Fibroblast of pulmonary artery (primary cell): ENCODE measurements around the gene ZNF683.

Experiments used
- DNase-seq: peaks from one replicate; pipeline ENCODE4 v3.0.0-alpha.2; 2010; ENCODE audit warnings: low read depth
- H3K4me3 ChIP-seq: replicated peaks from 2 replicates; pipeline ENCODE4 v1.5.1; 2011; ENCODE audit warnings: low read depth, mild to moderate bottlenecking, control low read depth, low read length, moderate library complexity
- TF ChIP-seq, protein P1 (sequence below): IDR thresholded peaks from 2 replicates; pipeline ENCODE4 v1.5.1; 2011; ENCODE audit warnings: mild to moderate bottlenecking, control low read depth, low read length, inconsistent platforms; ENCODE audit errors: missing control alignments

Gene ZNF683

DNA sequence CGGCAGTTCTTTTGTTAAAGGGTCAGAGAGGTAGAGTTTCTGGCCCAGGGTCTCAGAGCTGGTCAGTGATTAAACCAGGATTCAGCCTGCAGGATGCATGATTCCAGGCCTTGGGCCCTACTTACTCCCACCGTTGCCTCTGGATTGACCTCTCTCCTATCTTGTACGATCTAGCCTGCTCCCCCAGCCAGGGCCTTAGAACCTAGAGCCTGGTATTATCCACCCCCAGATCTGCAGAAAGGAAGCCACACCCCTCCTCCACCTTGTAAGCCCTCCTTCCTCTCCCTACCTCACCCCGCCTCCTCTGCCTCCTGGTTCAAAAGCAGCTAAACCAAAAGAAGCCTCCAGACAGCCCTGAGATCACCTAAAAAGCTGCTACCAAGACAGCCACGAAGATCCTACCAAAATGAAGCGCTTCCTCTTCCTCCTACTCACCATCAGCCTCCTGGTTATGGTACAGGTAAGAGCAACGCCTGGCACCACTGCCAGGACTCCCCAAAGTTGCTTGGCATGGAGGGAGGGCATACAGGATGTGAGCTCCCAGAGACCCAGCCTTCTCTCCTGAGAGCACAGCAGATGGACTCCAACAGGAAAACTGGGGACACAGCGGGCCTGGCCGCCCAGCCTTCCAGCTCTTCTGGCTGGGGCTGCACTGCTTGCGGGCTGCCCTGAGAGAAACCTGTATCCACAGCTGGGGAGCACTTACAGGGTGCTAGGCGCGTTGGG, 54.8 kb downstream of the ZNF683 start, which contains the start of gene CD52:
Gene CD52 (plus strand): TSS at position 347 of the 726 bp plus-strand sequence. CDS start 60 bp downstream, at position 407.
- no peak within 1 kb of the TSS for H3K4me3 ChIP-seq
- DNase-seq = no peak
- TF ChIP-seq, protein P1, sequence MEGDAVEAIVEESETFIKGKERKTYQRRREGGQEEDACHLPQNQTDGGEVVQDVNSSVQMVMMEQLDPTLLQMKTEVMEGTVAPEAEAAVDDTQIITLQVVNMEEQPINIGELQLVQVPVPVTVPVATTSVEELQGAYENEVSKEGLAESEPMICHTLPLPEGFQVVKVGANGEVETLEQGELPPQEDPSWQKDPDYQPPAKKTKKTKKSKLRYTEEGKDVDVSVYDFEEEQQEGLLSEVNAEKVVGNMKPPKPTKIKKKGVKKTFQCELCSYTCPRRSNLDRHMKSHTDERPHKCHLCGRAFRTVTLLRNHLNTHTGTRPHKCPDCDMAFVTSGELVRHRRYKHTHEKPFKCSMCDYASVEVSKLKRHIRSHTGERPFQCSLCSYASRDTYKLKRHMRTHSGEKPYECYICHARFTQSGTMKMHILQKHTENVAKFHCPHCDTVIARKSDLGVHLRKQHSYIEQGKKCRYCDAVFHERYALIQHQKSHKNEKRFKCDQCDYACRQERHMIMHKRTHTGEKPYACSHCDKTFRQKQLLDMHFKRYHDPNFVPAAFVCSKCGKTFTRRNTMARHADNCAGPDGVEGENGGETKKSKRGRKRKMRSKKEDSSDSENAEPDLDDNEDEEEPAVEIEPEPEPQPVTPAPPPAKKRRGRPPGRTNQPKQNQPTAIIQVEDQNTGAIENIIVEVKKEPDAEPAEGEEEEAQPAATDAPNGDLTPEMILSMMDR = no peak

- H3K4me3 ChIP-seq = no peak overlapping the region
- TF ChIP-seq, protein P1 = no peak
- no peak for DNase-seq
Observed at GRCh38 chr1:26317146-26317545, 55.4 kb downstream of the ZNF683 start.

DNA sequence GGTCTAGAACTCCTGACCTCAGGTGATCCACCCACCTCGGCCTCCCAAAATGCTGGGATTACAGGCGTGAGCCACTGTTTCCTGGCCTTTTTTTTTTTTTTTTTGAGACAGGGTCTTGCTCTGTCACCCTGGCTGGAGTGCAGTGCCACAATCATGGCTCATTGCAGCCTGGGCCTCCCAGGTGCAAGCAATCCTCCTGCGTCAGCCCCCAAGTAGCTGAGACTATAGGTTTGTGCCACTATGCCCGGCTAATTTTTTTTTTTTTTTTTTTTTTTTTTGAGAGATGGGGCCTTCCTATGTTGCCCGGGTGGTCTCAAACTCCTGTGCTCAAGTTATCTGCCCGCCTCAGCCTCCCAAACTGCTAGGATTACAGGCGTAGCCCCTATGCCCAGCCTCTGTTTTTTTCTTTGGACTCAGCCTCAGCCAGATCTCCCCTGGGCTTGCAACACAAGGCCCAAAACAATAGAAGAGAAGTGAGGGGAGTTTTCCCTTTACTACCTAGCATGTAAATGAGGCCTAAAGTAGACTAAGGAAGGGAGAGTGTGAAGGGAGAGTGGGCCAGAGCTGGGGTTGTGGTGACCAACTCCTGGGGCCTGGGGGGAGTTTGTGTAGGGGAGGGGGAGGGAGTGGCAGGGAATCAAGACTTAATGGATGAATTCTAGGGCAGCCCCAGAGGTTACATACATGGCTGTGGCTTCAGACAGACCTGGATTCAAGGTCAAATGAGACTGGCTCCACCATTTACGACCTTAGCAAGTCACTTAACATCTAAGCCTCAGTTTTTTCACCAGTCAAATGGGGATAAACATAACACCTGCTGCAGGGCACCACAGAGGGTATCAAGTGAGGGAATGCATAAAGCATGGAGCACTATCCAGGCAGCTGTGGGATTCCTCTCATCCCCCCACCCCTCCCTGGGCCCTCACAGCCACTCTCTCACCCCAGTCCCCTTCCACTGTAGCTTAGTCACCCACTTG, 56.4 kb downstream of the ZNF683 start:
- TF ChIP-seq, protein P1 = no peak
- no peak for DNase-seq
- H3K4me3 ChIP-seq = no peak overlapping the region

DNA sequence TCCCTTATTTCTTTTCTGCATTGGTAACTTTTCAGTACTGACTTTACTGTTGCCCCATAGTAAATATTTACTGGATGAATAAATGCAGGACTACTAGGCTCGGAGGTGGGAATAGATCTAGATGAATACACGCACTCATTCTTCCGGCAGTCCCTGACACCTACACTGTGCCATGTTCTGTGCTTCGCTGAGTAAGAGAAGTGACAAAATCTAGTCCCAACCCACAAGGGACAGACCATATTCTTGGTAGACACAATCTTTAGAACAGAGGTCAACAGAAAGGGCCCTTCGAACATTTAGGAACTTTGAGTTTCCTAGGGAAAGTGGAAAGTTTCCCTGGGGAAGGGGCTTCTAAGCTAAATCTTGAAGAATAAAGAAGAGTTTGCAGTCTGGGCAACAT, 58.0 kb downstream of the ZNF683 start:
- TF ChIP-seq, protein P1 = no peak
- H3K4me3 ChIP-seq = no peak overlapping the region
- DNase-seq = no peak
